Neural cell (in vitro differentiated cells): ENCODE data around the gene KRT20. TPM values are rescaled to one million over a fixed set of nuclear protein-coding genes. Genes with fewer than 3 reads are reported as not detected.

ENCODE experiments used
- H2AFZ ChIP-seq: fragments of 200-600, 300-800 bp; sonication (generic), shearing (Covaris generic); 2 replicates; pipeline ENCODE4 v1.6.0; 2014; ENCODE audit warnings: low read depth, mild to moderate bottlenecking, antibody characterized with exemption, low read length, moderate library complexity
- H3F3A ChIP-seq: fragments of 200-600 bp; shearing (Covaris generic); 2 replicates; pipeline ENCODE4 v1.6.1; 2016; ENCODE audit warnings: mild to moderate bottlenecking, moderate library complexity, mixed read lengths, antibody characterized with exemption, low read length; ENCODE audit not compliant: insufficient read depth, poor library complexity, severe bottlenecking
- H3K27ac ChIP-seq: fragments of 200-600, 300-800 bp; sonication (generic), shearing (Covaris generic); 2 replicates; pipeline ENCODE4 v1.5.1; 2014; ENCODE audit warnings: mild to moderate bottlenecking, low read length, moderate library complexity
- H3K27me3 ChIP-seq: fragments of 300-800, 200-600 bp; sonication (generic), shearing (Covaris generic); 2 replicates; pipeline ENCODE4 v1.6.0; 2014; ENCODE audit warnings: mild to moderate bottlenecking, low read depth, low read length, moderate library complexity; ENCODE audit not compliant: insufficient read depth
- H3K36me3 ChIP-seq: fragments of 300-800, 200-600 bp; sonication (generic), shearing (Covaris generic); 2 replicates; pipeline ENCODE4 v1.5.1; 2014; ENCODE audit warnings: mild to moderate bottlenecking, antibody characterized with exemption, low read length, moderate library complexity; ENCODE audit not compliant: insufficient read depth
- H3K4me2 ChIP-seq: fragments of 300-800, 200-600 bp; sonication (generic), shearing (Covaris generic); 2 replicates; pipeline ENCODE4 v1.6.0; 2014; ENCODE audit warnings: mild to moderate bottlenecking, low read length
- H3K4me3 ChIP-seq: fragments of 300-800, 200-600 bp; sonication (generic), shearing (Covaris generic); 2 replicates; pipeline ENCODE4 v1.5.1; 2014; ENCODE audit warnings: mild to moderate bottlenecking, low read length, moderate library complexity
- H3K79me2 ChIP-seq: fragments of 200-600 bp; shearing (Covaris generic); replicated peaks from 2 replicates; pipeline ENCODE4 v1.6.0; 2014; ENCODE audit warnings: mild to moderate bottlenecking, low read length, moderate library complexity; ENCODE audit not compliant: insufficient read depth
- H3K9ac ChIP-seq: fragments of 300-800, 200-600 bp; sonication (generic), shearing (Covaris generic); 2 replicates; pipeline ENCODE4 v1.6.1; 2016; ENCODE audit warnings: mild to moderate bottlenecking, low read length, mixed read lengths
- H3K9me2 ChIP-seq: fragments of 200-600 bp; shearing (Covaris generic); 2 replicates; pipeline ENCODE4 v1.6.1; 2016; ENCODE audit warnings: mild to moderate bottlenecking, low read length, mixed read lengths; ENCODE audit not compliant: insufficient read depth
- H3K9me3 ChIP-seq: fragments of 200-600, 300-800 bp; sonication (generic), shearing (Covaris generic); 2 replicates; pipeline ENCODE4 v1.6.1; 2016; ENCODE audit warnings: mild to moderate bottlenecking, mixed run types, low read length, moderate library complexity, mixed read lengths
- H4K20me1 ChIP-seq: fragments of 200-600 bp; shearing (Covaris generic); 2 replicates; pipeline ENCODE4 v1.6.1; 2016; ENCODE audit warnings: mild to moderate bottlenecking, mixed run types; ENCODE audit not compliant: insufficient read depth
- EP300 ChIP-seq: fragments of 450-650 bp; conservative IDR thresholded peaks from 2 replicates; pipeline ENCODE4 v1.6.1; 2014; ENCODE audit warnings: antibody characterized with exemption, mild to moderate bottlenecking, moderate library complexity; ENCODE audit not compliant: poor library complexity, severe bottlenecking
- EZH2 ChIP-seq: fragments of 200-600, 300-800 bp; shearing (Covaris generic), sonication (generic); IDR thresholded peaks from 2 replicates; pipeline ENCODE4 v1.6.1; 2014; ENCODE audit warnings: antibody characterized with exemption, low read length, borderline replicate concordance, mild to moderate bottlenecking; ENCODE audit not compliant: insufficient read depth, poor library complexity, severe bottlenecking
- MXI1 ChIP-seq: fragments of 450-650 bp; conservative IDR thresholded peaks from 2 replicates; pipeline ENCODE4 v1.6.1; 2014; ENCODE audit warnings: antibody characterized with exemption, mild to moderate bottlenecking; ENCODE audit not compliant: poor library complexity, severe bottlenecking
- POLR2AphosphoS5 ChIP-seq: IDR thresholded peaks from 2 replicates; pipeline ENCODE4 v1.6.1; 2012
- RAD21 ChIP-seq: fragments of 450-650 bp; conservative IDR thresholded peaks from 2 replicates; pipeline ENCODE4 v1.6.1; 2014; ENCODE audit warnings: antibody characterized with exemption, mild to moderate bottlenecking, moderate library complexity
- SMC3 ChIP-seq: fragments of 450-650 bp; conservative IDR thresholded peaks from 2 replicates; pipeline ENCODE4 v1.6.1; 2014; ENCODE audit warnings: antibody characterized with exemption, mild to moderate bottlenecking, moderate library complexity; ENCODE audit not compliant: poor library complexity
- TAF1 ChIP-seq: IDR thresholded peaks from 2 replicates; pipeline ENCODE4 v1.6.1; 2012; ENCODE audit warnings: low read depth
- polyA plus RNA-seq: library from polyadenylated mRNA; depleted of rRNA; stranded (reverse); fragments of >200 nt; gene quantifications from 2 replicates; pipeline ENCODE4 v1.2.3, GENCODE V29; 2014
- TF ChIP-seq, protein P1 (sequence below): IDR thresholded peaks from 2 replicates; pipeline ENCODE4 v1.6.1; 2012; ENCODE audit warnings: borderline replicate concordance
- TF ChIP-seq, protein P2 (sequence below): fragments of 450-650 bp; IDR thresholded peaks from 2 replicates; pipeline ENCODE4 v1.5.1; 2014; ENCODE audit warnings: antibody characterized with exemption, mild to moderate bottlenecking, moderate library complexity; ENCODE audit not compliant: poor library complexity, severe bottlenecking

Gene KRT20
- polyA plus RNA-seq, 1 donor from 2014 or later, result not detected

DNA sequence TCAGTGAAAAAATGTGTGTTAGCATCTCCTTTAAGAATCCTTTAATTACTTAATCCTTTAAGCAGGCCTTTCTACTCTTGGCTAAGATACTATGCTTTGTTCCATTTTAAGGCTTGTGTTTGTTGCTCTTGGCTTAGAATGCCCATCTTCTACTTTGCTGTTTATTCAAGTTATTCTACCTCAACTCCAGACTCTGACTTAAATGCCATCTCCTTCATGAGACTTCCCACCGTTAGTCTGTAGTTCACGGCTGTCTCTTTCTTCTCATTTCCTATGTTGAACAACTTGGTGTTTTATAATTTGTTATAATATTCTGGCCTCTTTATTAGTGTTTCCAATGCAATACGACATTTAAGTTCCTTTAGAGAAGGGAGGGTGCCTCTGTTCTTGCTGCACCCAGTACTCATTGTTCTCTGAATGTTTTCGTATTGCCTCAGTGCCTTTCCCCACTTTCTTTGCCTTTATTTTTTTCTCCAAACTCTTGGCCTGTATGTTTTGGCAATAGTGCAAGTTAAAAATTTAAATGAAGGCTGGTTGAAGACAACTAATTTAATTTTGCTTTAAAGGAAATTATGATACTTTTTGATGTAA lies 56.5 kb downstream of the KRT20 start:
- H3K36me3 ChIP-seq, result no peaks in the 10 kb centered on the region
- no peaks in the 10 kb centered on the region for H3K79me2 ChIP-seq
- no peak overlapping the region for H3K4me2 ChIP-seq
- H2AFZ ChIP-seq, result no peak overlapping the region
- H3K27me3 ChIP-seq, result no peaks in the 10 kb centered on the region
- no peaks in the 10 kb centered on the region for H3K9me2 ChIP-seq
- no peak overlapping the region for H3K27ac ChIP-seq
- no peak overlapping the region for H3K4me3 ChIP-seq
- no peak overlapping the region for H3K9ac ChIP-seq
- no peak for TF ChIP-seq TAF1
- H3K9me3 ChIP-seq, result no peaks in the 10 kb centered on the region
- no peaks in the 10 kb centered on the region for H3F3A ChIP-seq
- no peaks in the 10 kb centered on the region for H4K20me1 ChIP-seq

DNA sequence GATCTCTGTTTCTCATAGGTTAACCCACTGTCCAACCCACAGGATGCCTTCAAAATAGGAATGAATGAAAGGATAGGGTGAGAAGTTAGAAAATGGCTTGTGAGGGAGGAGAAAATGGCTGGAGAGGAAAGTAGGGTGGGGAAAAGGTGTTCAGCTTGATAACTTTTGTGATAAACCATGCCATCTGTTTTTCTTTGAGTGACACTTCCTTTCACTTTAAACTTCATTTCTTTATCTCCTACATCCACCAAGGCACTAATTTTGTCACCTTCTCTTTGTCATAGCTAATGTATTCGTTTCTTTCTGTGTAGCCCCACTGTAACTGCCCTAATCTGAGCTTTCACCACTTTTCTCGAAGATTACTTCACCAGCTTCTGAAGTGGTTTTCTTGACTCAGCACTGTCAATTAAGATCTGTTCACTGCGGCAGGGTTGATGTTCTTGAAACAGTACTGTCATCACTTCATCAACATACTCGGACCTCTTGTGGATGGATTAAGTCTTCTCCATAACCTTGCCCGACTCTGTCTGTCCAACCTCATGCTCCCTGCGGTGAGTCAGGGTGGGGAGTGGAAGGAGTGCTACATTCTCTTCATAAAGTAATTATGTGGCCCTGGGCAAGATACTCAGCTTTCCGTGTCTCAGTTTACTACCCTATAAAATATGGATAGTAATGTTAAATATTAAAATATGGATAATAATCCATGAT lies 57.1 kb downstream of the KRT20 start:
- H3K27me3 ChIP-seq, result no peaks in the 10 kb centered on the region
- no peaks in the 10 kb centered on the region for H4K20me1 ChIP-seq

More for the DNA sequence above, 57.1 kb downstream of the KRT20 start:
- Histone ChIP-seq H3K9me2 (no peaks in the 10 kb centered on the region), H3K4me2 (no peak overlapping the region), H3K9me3 (no peaks in the 10 kb centered on the region), H3K4me3 (no peak overlapping the region), H3K79me2 (no peaks in the 10 kb centered on the region), H3K27ac (no peak overlapping the region), H2AFZ (no peak overlapping the region), H3F3A (no peaks in the 10 kb centered on the region), H3K36me3 (no peaks in the 10 kb centered on the region), H3K9ac (no peak overlapping the region)
- TF ChIP-seq MXI1 (no peak), EP300 (no peak), EZH2 (no peak), RAD21 (no peak), TAF1 (no peak), POLR2AphosphoS5 (no peak), SMC3 (no peak)
- TF ChIP-seq, protein P1, sequence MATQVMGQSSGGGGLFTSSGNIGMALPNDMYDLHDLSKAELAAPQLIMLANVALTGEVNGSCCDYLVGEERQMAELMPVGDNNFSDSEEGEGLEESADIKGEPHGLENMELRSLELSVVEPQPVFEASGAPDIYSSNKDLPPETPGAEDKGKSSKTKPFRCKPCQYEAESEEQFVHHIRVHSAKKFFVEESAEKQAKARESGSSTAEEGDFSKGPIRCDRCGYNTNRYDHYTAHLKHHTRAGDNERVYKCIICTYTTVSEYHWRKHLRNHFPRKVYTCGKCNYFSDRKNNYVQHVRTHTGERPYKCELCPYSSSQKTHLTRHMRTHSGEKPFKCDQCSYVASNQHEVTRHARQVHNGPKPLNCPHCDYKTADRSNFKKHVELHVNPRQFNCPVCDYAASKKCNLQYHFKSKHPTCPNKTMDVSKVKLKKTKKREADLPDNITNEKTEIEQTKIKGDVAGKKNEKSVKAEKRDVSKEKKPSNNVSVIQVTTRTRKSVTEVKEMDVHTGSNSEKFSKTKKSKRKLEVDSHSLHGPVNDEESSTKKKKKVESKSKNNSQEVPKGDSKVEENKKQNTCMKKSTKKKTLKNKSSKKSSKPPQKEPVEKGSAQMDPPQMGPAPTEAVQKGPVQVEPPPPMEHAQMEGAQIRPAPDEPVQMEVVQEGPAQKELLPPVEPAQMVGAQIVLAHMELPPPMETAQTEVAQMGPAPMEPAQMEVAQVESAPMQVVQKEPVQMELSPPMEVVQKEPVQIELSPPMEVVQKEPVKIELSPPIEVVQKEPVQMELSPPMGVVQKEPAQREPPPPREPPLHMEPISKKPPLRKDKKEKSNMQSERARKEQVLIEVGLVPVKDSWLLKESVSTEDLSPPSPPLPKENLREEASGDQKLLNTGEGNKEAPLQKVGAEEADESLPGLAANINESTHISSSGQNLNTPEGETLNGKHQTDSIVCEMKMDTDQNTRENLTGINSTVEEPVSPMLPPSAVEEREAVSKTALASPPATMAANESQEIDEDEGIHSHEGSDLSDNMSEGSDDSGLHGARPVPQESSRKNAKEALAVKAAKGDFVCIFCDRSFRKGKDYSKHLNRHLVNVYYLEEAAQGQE, result no peak
- TF ChIP-seq, protein P2, sequence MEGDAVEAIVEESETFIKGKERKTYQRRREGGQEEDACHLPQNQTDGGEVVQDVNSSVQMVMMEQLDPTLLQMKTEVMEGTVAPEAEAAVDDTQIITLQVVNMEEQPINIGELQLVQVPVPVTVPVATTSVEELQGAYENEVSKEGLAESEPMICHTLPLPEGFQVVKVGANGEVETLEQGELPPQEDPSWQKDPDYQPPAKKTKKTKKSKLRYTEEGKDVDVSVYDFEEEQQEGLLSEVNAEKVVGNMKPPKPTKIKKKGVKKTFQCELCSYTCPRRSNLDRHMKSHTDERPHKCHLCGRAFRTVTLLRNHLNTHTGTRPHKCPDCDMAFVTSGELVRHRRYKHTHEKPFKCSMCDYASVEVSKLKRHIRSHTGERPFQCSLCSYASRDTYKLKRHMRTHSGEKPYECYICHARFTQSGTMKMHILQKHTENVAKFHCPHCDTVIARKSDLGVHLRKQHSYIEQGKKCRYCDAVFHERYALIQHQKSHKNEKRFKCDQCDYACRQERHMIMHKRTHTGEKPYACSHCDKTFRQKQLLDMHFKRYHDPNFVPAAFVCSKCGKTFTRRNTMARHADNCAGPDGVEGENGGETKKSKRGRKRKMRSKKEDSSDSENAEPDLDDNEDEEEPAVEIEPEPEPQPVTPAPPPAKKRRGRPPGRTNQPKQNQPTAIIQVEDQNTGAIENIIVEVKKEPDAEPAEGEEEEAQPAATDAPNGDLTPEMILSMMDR, result no peak

Other genes with a start within 250 kb of the KRT20 start
- gene SMARCE1, start 237.4 kb downstream of the KRT20 start, polyA plus RNA-seq, result 245 and 248 TPM in 2 replicates
- gene KRT222, start 220.1 kb downstream of the KRT20 start, polyA plus RNA-seq, result 13.6 and 15.1 TPM in 2 replicates
- 0.83 TPM in 1 of 2 replicates, not detected in the other for gene KRT24, start 181.5 kb downstream of the KRT20 start, polyA plus RNA-seq
- gene KRT25, start 129.9 kb downstream of the KRT20 start, polyA plus RNA-seq, result 0.19 and 0.56 TPM in 2 replicates
- not detected in 2 replicates for gene KRT26, start 113.0 kb downstream of the KRT20 start, polyA plus RNA-seq
- not detected in 2 replicates for gene KRT27, start 102.7 kb downstream of the KRT20 start, polyA plus RNA-seq
- gene KRT28, start 85.3 kb downstream of the KRT20 start, polyA plus RNA-seq, result not detected in 2 replicates
- 42.8 and 54.2 TPM in 2 replicates for gene KRT10, start 62.6 kb downstream of the KRT20 start, polyA plus RNA-seq
- not detected in 2 replicates for gene KRT12, start 18.0 kb downstream of the KRT20 start, polyA plus RNA-seq
- 0.37 and 0.86 TPM in 2 replicates for gene KRT23, start 52.4 kb upstream of the KRT20 start, polyA plus RNA-seq
- not detected in 2 replicates for gene KRT39, start 81.7 kb upstream of the KRT20 start, polyA plus RNA-seq
- gene KRT40, start 99.1 kb upstream of the KRT20 start, polyA plus RNA-seq, result not detected in 2 replicates
- gene KRTAP3-3, start 108.9 kb upstream of the KRT20 start, polyA plus RNA-seq, result not detected in 2 replicates
- not detected in 2 replicates for gene KRTAP3-2, start 114.7 kb upstream of the KRT20 start, polyA plus RNA-seq
- gene KRTAP3-1, start 123.9 kb upstream of the KRT20 start, polyA plus RNA-seq, result not detected in 2 replicates
- not detected in 2 replicates for gene KRTAP1-5, start 142.0 kb upstream of the KRT20 start, polyA plus RNA-seq
- gene KRTAP1-4, start 145.0 kb upstream of the KRT20 start, polyA plus RNA-seq, result not detected in 2 replicates
- not detected in 2 replicates for gene KRTAP1-3, start 149.6 kb upstream of the KRT20 start, polyA plus RNA-seq
- not detected in 2 replicates for gene KRTAP1-1, start 156.2 kb upstream of the KRT20 start, polyA plus RNA-seq
- gene KRTAP2-1, start 162.1 kb upstream of the KRT20 start, polyA plus RNA-seq, result not detected in 2 replicates
- not detected in 2 replicates for gene KRTAP2-2, start 170.0 kb upstream of the KRT20 start, polyA plus RNA-seq
- not detected in 2 replicates for gene KRTAP2-3, start 174.9 kb upstream of the KRT20 start, polyA plus RNA-seq
- gene KRTAP2-4, start 180.6 kb upstream of the KRT20 start, polyA plus RNA-seq, result not detected in 2 replicates
- not detected in 2 replicates for gene KRTAP4-7, start 198.9 kb upstream of the KRT20 start, polyA plus RNA-seq
- gene KRTAP4-8, start 212.9 kb upstream of the KRT20 start, polyA plus RNA-seq, result not detected in 2 replicates
- gene KRTAP4-16, start 217.0 kb upstream of the KRT20 start, polyA plus RNA-seq, result not detected in 2 replicates
- not detected in 2 replicates for gene KRTAP4-9, start 220.1 kb upstream of the KRT20 start, polyA plus RNA-seq
- not detected in 2 replicates for gene KRTAP4-11, start 233.1 kb upstream of the KRT20 start, polyA plus RNA-seq
- not detected in 2 replicates for gene KRTAP4-12, start 238.9 kb upstream of the KRT20 start, polyA plus RNA-seq